Hepatocyte (in vitro differentiated cells): ENCODE data around the gene F7.

Experiments
- EZH2 ChIP-seq: fragments of 200-600 bp; sonication (generic); IDR thresholded peaks from 2 replicates; pipeline ENCODE4 v1.6.1; 2016; ENCODE audit warnings: antibody characterized with exemption, mild to moderate bottlenecking, borderline replicate concordance
- TF ChIP-seq, protein P1 (sequence below): fragments of 200-600 bp; sonication (generic); IDR thresholded peaks from 2 replicates; pipeline ENCODE4 v1.5.1; 2016; ENCODE audit warnings: antibody characterized with exemption, mild to moderate bottlenecking; ENCODE audit not compliant: poor library complexity

DNA sequence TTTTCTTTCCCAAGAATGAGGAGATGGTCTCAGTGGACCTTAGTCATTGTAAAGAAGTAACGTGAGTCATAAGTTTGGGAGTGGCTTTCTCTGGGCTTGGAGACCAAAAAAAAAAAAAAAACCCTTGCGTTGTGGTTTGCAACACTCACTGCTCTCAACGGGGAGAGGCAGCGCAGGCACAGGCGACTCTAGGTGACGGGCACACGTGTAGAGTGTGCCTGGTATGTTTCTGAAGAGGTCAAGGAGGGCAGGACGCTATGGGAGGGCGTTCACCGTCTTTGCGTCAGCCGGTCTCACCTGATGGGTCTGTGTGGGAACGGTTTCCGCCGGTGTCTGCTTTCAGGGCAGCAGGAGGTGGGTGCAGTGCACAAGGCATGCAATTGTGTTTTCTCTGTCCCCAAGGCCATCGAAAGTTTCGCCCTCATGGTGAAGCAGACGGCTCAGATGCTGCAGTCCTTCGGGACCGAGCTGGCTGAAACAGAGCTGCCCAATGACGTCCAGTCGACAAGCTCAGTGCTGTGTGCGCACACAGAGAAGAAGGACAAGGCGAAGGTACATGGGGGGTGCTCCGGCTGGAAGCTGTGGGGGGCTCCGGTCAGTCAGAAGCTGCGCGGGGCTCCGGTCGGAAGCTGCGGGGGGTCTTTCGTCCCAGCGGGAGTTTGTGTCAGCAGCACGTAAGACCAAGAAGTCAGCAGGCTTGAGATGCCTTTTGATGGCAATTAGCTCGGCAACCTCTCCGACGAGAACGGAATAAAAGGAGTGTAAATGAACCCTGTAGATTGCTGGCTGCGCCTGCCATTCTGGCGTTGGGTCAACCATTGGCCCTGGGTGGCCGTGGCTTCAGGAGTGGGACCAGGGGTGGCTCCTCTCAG lies 40.8 kb upstream of the F7 start:
- TF ChIP-seq, protein P1, sequence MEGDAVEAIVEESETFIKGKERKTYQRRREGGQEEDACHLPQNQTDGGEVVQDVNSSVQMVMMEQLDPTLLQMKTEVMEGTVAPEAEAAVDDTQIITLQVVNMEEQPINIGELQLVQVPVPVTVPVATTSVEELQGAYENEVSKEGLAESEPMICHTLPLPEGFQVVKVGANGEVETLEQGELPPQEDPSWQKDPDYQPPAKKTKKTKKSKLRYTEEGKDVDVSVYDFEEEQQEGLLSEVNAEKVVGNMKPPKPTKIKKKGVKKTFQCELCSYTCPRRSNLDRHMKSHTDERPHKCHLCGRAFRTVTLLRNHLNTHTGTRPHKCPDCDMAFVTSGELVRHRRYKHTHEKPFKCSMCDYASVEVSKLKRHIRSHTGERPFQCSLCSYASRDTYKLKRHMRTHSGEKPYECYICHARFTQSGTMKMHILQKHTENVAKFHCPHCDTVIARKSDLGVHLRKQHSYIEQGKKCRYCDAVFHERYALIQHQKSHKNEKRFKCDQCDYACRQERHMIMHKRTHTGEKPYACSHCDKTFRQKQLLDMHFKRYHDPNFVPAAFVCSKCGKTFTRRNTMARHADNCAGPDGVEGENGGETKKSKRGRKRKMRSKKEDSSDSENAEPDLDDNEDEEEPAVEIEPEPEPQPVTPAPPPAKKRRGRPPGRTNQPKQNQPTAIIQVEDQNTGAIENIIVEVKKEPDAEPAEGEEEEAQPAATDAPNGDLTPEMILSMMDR: no peak
- no peak for TF ChIP-seq EZH2
